Endothelial cell of umbilical vein (primary cell): ENCODE data around the gene ARNT2. TPM values are rescaled to one million over a fixed set of nuclear protein-coding genes. Genes with fewer than 3 reads are reported as not detected.

Experiments
- BruUV-seq: library from RNA; stranded (reverse); fragments of 400-500 nt; replicated peaks from 2 replicates; lab custom pipeline; 2021; lab: Mats Ljungman, UMichigan
- CTCF ChIA-PET: fragments of 300-600, 350-600 bp; sonication (Branson Sonifier 250); formaldehyde crosslinking; loops from one replicate; lab custom pipeline; 2021; ENCODE audit warnings: antibody characterized with exemption, inconsistent platforms; lab: Charles Lee
- POLR2A ChIA-PET: fragments of 300-600, 350-600 bp; sonication (Branson Sonifier 250); formaldehyde crosslinking; loops from one replicate; lab custom pipeline; 2021; ENCODE audit warnings: antibody characterized with exemption, inconsistent platforms; lab: Charles Lee
- DNase-seq: peaks from one replicate; pipeline ENCODE4 v3.0.0-alpha.2; 2011; ENCODE audit warnings: low read depth, low spot score
- FAIRE-seq: peaks from 2 replicates; lab custom pipeline; 2011; peaks lifted over from hg19 to GRCh38; lab: Jason Lieb, UNC
- H2AFZ ChIP-seq: 2 replicates; pipeline ENCODE4 v1.6.0; 2012; ENCODE audit warnings: low read depth, low read length, control low read depth, inconsistent platforms
- H3K27ac ChIP-seq: 2 replicates; pipeline ENCODE4 v1.5.1; 2011; ENCODE audit warnings: low read depth, mild to moderate bottlenecking, control low read depth, low read length, moderate library complexity; ENCODE audit not compliant: insufficient read depth
- H3K27me3 ChIP-seq, 2 experiments: 2 replicates each; pipeline versions ENCODE4 v1.6.0 to v1.6.1; 2011; ENCODE audit warnings: low read length in 2 of 2, mixed read lengths in 1 of 2; ENCODE audit not compliant: control insufficient read depth in 2 of 2, insufficient read depth in 2 of 2
- H3K36me3 ChIP-seq, 2 experiments: 2 replicates in 1 of 2; 3 replicates in 1 of 2; pipeline ENCODE4 v1.5.1; 2011; ENCODE audit warnings: low read length in 2 of 2, mild to moderate bottlenecking in 1 of 2, moderate library complexity in 1 of 2; ENCODE audit not compliant: control insufficient read depth in 2 of 2, insufficient read depth in 2 of 2; ENCODE audit errors: extremely low read depth in 1 of 2
- H3K4me1 ChIP-seq: 3 replicates; pipeline ENCODE4 v1.5.1; 2011; ENCODE audit warnings: mild to moderate bottlenecking, low read length; ENCODE audit not compliant: control insufficient read depth, insufficient read depth; ENCODE audit errors: extremely low read depth
- H3K4me2 ChIP-seq: 2 replicates; pipeline ENCODE4 v1.6.1; 2011; ENCODE audit warnings: low read length, control low read depth, mixed read lengths; ENCODE audit not compliant: insufficient read depth
- H3K4me3 ChIP-seq, 3 experiments: fragments of 200-600 bp in 1 of 3; sonication (generic), shearing (Covaris generic) in 1 of 3; replicated peaks in 1 of 3; 2 replicates each; pipeline ENCODE4 v1.5.1; 2011 to 2016; ENCODE audit warnings: control low read depth in 3 of 3, low read length in 3 of 3, mild to moderate bottlenecking in 2 of 3, inconsistent platforms in 1 of 3, low read depth in 1 of 3, moderate library complexity in 1 of 3; ENCODE audit not compliant: insufficient read depth in 1 of 3
- H3K79me2 ChIP-seq: 2 replicates; pipeline ENCODE4 v1.6.0; 2012; ENCODE audit warnings: low read length, inconsistent platforms; ENCODE audit not compliant: control insufficient read depth, insufficient read depth
- H3K9ac ChIP-seq: replicated peaks from 2 replicates; pipeline ENCODE3; 2011; ENCODE audit warnings: low read length, control low read depth; ENCODE audit not compliant: insufficient read depth; ENCODE audit errors: extremely low read depth
- H3K9me1 ChIP-seq: replicated peaks from 3 replicates; pipeline ENCODE4 v1.6.0; 2011; ENCODE audit warnings: mild to moderate bottlenecking, low read length; ENCODE audit not compliant: control insufficient read depth, insufficient read depth; ENCODE audit errors: extremely low read depth
- H3K9me3 ChIP-seq: replicated peaks from 2 replicates; pipeline ENCODE4 v1.5.1; 2012; ENCODE audit warnings: low read length, inconsistent platforms; ENCODE audit not compliant: control insufficient read depth, insufficient read depth
- H4K20me1 ChIP-seq: replicated peaks from 2 replicates; pipeline ENCODE3; 2011; ENCODE audit warnings: mild to moderate bottlenecking, low read length; ENCODE audit not compliant: control insufficient read depth, insufficient read depth; ENCODE audit errors: extremely low read depth
- CTCF ChIP-seq, 2 donors: IDR thresholded peaks; 1 replicate in 1 of 2; 2 replicates in 1 of 2; pipeline ENCODE4 v1.5.1; 2011; ENCODE audit warnings: low read length in 2 of 2, mild to moderate bottlenecking in 2 of 2, moderate library complexity in 2 of 2, control low read depth in 1 of 2, inconsistent platforms in 1 of 2, low read depth in 1 of 2; ENCODE audit not compliant: insufficient read depth in 1 of 2; ENCODE audit errors: extremely low read depth in 1 of 2
- EZH2 ChIP-seq: IDR thresholded peaks from 2 replicates; pipeline ENCODE4 v1.6.1; 2012; ENCODE audit warnings: borderline replicate concordance, low read depth, mild to moderate bottlenecking, moderate library complexity, low read length, inconsistent platforms; ENCODE audit not compliant: severe bottlenecking
- FOS ChIP-seq: IDR thresholded peaks from 2 replicates; pipeline ENCODE4 v1.6.1; 2011; ENCODE audit warnings: mild to moderate bottlenecking, low read length, moderate library complexity, borderline replicate concordance; ENCODE audit not compliant: insufficient read depth
- GATA2 ChIP-seq: IDR thresholded peaks from 2 replicates; pipeline ENCODE4 v1.7.0; 2011; ENCODE audit warnings: low read depth, mild to moderate bottlenecking, moderate library complexity, mixed read lengths, low read length; ENCODE audit not compliant: insufficient read length, insufficient read depth
- JUN ChIP-seq: IDR thresholded peaks from 2 replicates; pipeline ENCODE4 v1.6.1; 2011; ENCODE audit warnings: borderline replicate concordance, low read depth; ENCODE audit not compliant: insufficient read length, insufficient read depth
- MAX ChIP-seq: IDR thresholded peaks from 2 replicates; pipeline ENCODE4 v1.6.1; 2011; ENCODE audit not compliant: insufficient read depth, insufficient read length
- MYC ChIP-seq: IDR thresholded peaks from one replicate; pipeline ENCODE4 v1.6.1; 2011; ENCODE audit warnings: mild to moderate bottlenecking, low read depth, low read length
- POLR2A ChIP-seq: IDR thresholded peaks from 2 replicates; pipeline ENCODE4 v1.6.1; 2012; ENCODE audit warnings: low read depth, mild to moderate bottlenecking, control low read depth, low read length
- POLR2AphosphoS5 ChIP-seq: IDR thresholded peaks from 2 replicates; pipeline ENCODE4 v1.6.1; 2012; ENCODE audit warnings: low read depth, mild to moderate bottlenecking, control low read depth, low read length, moderate library complexity; ENCODE audit not compliant: insufficient read depth
- dilution Hi-C: fragments of 300-500 bp; cut with MboI; formaldehyde crosslinking; loops from one replicate; pipeline ENCODE4 v1.15.0; 2019; ENCODE audit warnings: low sequenced_read_pairs; ENCODE audit not compliant: extremely low pct_ligation_motif_present
- intact Hi-C: fragments of 100-400 bp; cut with micrococcal nuclease; formaldehyde crosslinking; loops from one replicate; pipeline ENCODE4 v1.10.0; 2022
- polyA plus RNA-seq, 4 experiments: library from polyadenylated mRNA; depleted of rRNA in 3 of 4; stranded (reverse) in 3 of 4; unstranded in 1 of 4; fragments of >200 nt; gene quantifications; 2 replicates each; pipeline versions ENCODE4 v1.2.1 to v1.2.3, GENCODE V29; 2011 to 2012; ENCODE audit warnings: missing spikeins in 1 of 4
- total RNA-seq: library from RNA; stranded (reverse); gene quantifications from 2 replicates; pipeline ENCODE4 v1.2.3, GENCODE V29; 2021

The ARNT2 gene
- total and polyA plus RNA-seq, 2 donors (not counting 3 experiments of a cell fraction or from before 2014, with no cell fraction given) = 0.03 to 0.20 TPM

DNA sequence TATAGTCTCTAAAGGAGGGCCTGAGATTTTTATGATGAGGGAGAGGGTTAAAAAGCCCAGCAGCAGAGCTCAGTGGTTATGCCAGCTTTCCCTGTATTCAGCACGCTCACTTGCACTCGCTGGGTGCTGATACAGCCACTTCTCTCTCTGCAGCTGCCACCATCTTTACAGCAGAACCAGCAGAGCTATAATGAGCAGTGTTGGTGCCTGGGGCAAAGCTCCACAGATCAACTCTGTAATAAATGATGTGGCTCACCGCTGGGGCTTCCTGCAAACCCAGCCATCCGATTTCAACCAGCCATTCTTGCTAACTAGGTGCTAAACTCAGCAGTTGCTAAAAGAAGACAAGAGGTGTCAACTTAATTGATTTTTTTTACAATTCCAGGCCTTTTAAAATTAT is 48.0 kb downstream of the ARNT2 start:
- H3K9me3 ChIP-seq = no peaks in the 10 kb centered on the region
- ChIA-PET POLR2A (no interaction called here), CTCF (interaction anchor here (0.8 to 8.1 kb wide), 3 partner anchors 324 to 814 kb away, joined by 3 to 101 read pairs (median 4); no protein-coding TSS in a partner anchor)
- H3K36me3 ChIP-seq = no peaks in the 10 kb centered on the region
- no peaks in the 10 kb centered on the region for H3K4me1 ChIP-seq
- no TSS peak for BruUV-seq
- FAIRE-seq (no peak), DNase-seq (no peak)
- dilution Hi-C loops (no loop called here), intact Hi-C loops (no loop called here)
- no peak overlapping the region for H3K4me3 ChIP-seq
- no peaks in the 10 kb centered on the region for H4K20me1 ChIP-seq
- H3K79me2 ChIP-seq = no peaks in the 10 kb centered on the region
- H3K9ac ChIP-seq = no peak overlapping the region
- H2AFZ ChIP-seq = no peak overlapping the region
- H3K9me1 ChIP-seq = no peaks in the 10 kb centered on the region
- peaks cover 1 to 6% of the 10 kb centered on the region in 2 experiments for H3K27me3 ChIP-seq
- H3K4me2 ChIP-seq = no peak overlapping the region
- no peak overlapping the region for H3K27ac ChIP-seq
- TF ChIP-seq FOS (no peak), CTCF (IDR thresholded peaks at IDR 0.05; ENCODE audit: extremely low read depth in 1 of 2, insufficient read depth in 1 of 2, low read depth in 1 of 2, low read length in 2 of 2) (no peak), GATA2 (no peak), POLR2A (no peak), POLR2AphosphoS5 (no peak), JUN (no peak), EZH2 (no peak), MAX (no peak), MYC (no peak)
